HT1080 (cell line): ENCODE data around the gene OGG1. TPM values are rescaled to one million over a fixed set of nuclear protein-coding genes. Genes with fewer than 3 reads are reported as not detected.

Source experiments
- DNase-seq: peaks from one replicate; pipeline ENCODE4 v3.0.0-alpha.2; 2015; ENCODE audit warnings: low read depth
- total RNA-seq: library from RNA; depleted of rRNA; stranded (reverse); fragments of >200 nt; shearing (Covaris generic); gene quantifications from 2 replicates; pipeline ENCODE4 v1.2.3, GENCODE V29; 2014

OGG1 gene
- total RNA-seq, 1 experiment from 2014 or later: 27.8 TPM

GRCh38 chr3:9727041-9727595 is 22.6 kb upstream of the OGG1 start:
- DNase-seq: peak; percentile 41

- peak; percentile 37 for DNase-seq
Measured at GRCh38 chr3:9727743-9728142, 22.0 kb upstream of the OGG1 start.

- no peak for DNase-seq
Measured at GRCh38 chr3:9729419-9729818, 20.3 kb upstream of the OGG1 start.

GRCh38 chr3:9730657-9731205 is 19.0 kb upstream of the OGG1 start:
- no peak for DNase-seq

GRCh38 chr3:9731206-9732079 is 18.3 kb upstream of the OGG1 start, which contains the start of gene BRPF1:
BRPF1 (plus strand) TSS chr3:9731735; CDS start chr3:9734141, 2,406 bp downstream.
- peak; percentile 90 for DNase-seq

- DNase-seq: no peak
Measured at GRCh38 chr3:9732080-9732739, 17.5 kb upstream of the OGG1 start.

- no peak for DNase-seq
Measured at GRCh38 chr3:9732740-9733115, 17.0 kb upstream of the OGG1 start.

- DNase-seq: no peak
Measured at GRCh38 chr3:9736831-9737230, 12.9 kb upstream of the OGG1 start.

GRCh38 chr3:9739181-9739580 is 10.6 kb upstream of the OGG1 start:
- no peak for DNase-seq

- DNase-seq: no peak
Measured at GRCh38 chr3:9742560-9742959, 7.2 kb upstream of the OGG1 start.

GRCh38 chr3:9743548-9743947 is 6.2 kb upstream of the OGG1 start:
- no peak for DNase-seq

- DNase-seq: no peak
Measured at GRCh38 chr3:9744162-9744561, 5.6 kb upstream of the OGG1 start.

- DNase-seq: no peak
Measured at GRCh38 chr3:9745521-9745920, 4.2 kb upstream of the OGG1 start.

GRCh38 chr3:9746330-9746729 is 3.4 kb upstream of the OGG1 start:
- DNase-seq: peak; percentile 85

- peak; percentile 51 for DNase-seq
Measured at GRCh38 chr3:9747267-9747666, 2.5 kb upstream of the OGG1 start.

- no peak for DNase-seq
Measured at GRCh38 chr3:9748031-9748430, 1.7 kb upstream of the OGG1 start.

GRCh38 chr3:9749296-9749644 is 482 bp upstream of the OGG1 start:
- no peak for DNase-seq

- DNase-seq: peak; percentile 31
Measured at GRCh38 chr3:9750556-9751411, 1.0 kb downstream of the OGG1 start.

GRCh38 chr3:9754678-9755077 is 4.9 kb downstream of the OGG1 start:
- peak; percentile 63 for DNase-seq

GRCh38 chr3:9757427-9757826 is 7.7 kb downstream of the OGG1 start:
- DNase-seq: no peak

GRCh38 chr3:9760779-9761505 is 11.2 kb downstream of the OGG1 start:
- no peak for DNase-seq
